Neural progenitor cell (in vitro differentiated cells): ENCODE measurements around the gene MATR3. TPM values are rescaled to one million over a fixed set of nuclear protein-coding genes. Genes with fewer than 3 reads are reported as not detected.

Experiments used
- DNase-seq: peaks from one replicate; pipeline ENCODE4 v3.0.0-alpha.2; 2016; ENCODE audit warnings: low spot score
- H2AFZ ChIP-seq: fragments of 200-600 bp; sonication (generic); replicated peaks from 2 replicates; pipeline ENCODE4 v1.6.1; 2016; ENCODE audit warnings: antibody characterized with exemption
- H3F3A ChIP-seq: fragments of 200-600 bp; sonication (generic); 2 replicates; pipeline ENCODE4 v1.6.1; 2016; ENCODE audit warnings: antibody characterized with exemption, low read depth
- H3K27ac ChIP-seq: fragments of 200-600 bp; sonication (generic); 2 replicates; pipeline ENCODE4 v1.5.1; 2016; ENCODE audit warnings: mild to moderate bottlenecking
- H3K27me3 ChIP-seq: fragments of 200-600 bp; sonication (generic); 2 replicates; pipeline ENCODE4 v1.6.1; 2016; ENCODE audit warnings: mild to moderate bottlenecking, moderate library complexity
- H3K36me3 ChIP-seq: fragments of 200-600 bp; sonication (generic); 2 replicates; pipeline ENCODE4 v1.5.1; 2016
- H3K4me1 ChIP-seq: fragments of 200-600 bp; sonication (generic); 2 replicates; pipeline ENCODE4 v1.6.1; 2016; ENCODE audit warnings: mixed run types
- H3K4me2 ChIP-seq: fragments of 200-600 bp; sonication (generic); 2 replicates; pipeline ENCODE4 v1.6.1; 2016
- H3K4me3 ChIP-seq: fragments of 200-600 bp; sonication (generic); 2 replicates; pipeline ENCODE4 v1.5.1; 2016
- H3K79me2 ChIP-seq: fragments of 200-600 bp; sonication (generic); 2 replicates; pipeline ENCODE4 v1.6.1; 2016; ENCODE audit warnings: low read depth
- H3K9ac ChIP-seq: fragments of 200-600 bp; sonication (generic); 2 replicates; pipeline ENCODE4 v1.6.1; 2016
- H3K9me3 ChIP-seq: fragments of 200-600 bp; sonication (generic); 2 replicates; pipeline ENCODE4 v1.5.1; 2016; ENCODE audit warnings: low read depth
- H4K20me1 ChIP-seq: fragments of 200-600 bp; sonication (generic); 2 replicates; pipeline ENCODE4 v1.6.1; 2016; ENCODE audit warnings: low read depth
- H3K27ac Mint-ChIP-seq: 3 replicates; pipeline ENCODE4 v1.8.0; 2021; ENCODE audit warnings: mixed read lengths
- H3K27me3 Mint-ChIP-seq: 2 replicates; pipeline ENCODE4 v1.8.0; 2022; ENCODE audit warnings: low read depth, mild to moderate bottlenecking, inconsistent platforms, moderate library complexity, mixed read lengths; ENCODE audit not compliant: insufficient read depth
- H3K36me3 Mint-ChIP-seq: 3 replicates; pipeline ENCODE4 v1.8.0; 2021; ENCODE audit warnings: mixed read lengths
- H3K4me1 Mint-ChIP-seq: 3 replicates; pipeline ENCODE4 v1.8.0; 2021; ENCODE audit warnings: mixed read lengths
- H3K4me3 Mint-ChIP-seq: 3 replicates; pipeline ENCODE4 v1.8.0; 2021; ENCODE audit warnings: mild to moderate bottlenecking, moderate library complexity, mixed read lengths
- H3K9me3 Mint-ChIP-seq: 3 replicates; pipeline ENCODE4 v1.8.0; 2020; ENCODE audit warnings: mixed read lengths
- EZH2 ChIP-seq: fragments of 200-600 bp; sonication (generic); IDR thresholded peaks from 2 replicates; pipeline ENCODE4 v1.6.1; 2017; ENCODE audit warnings: antibody characterized with exemption, mild to moderate bottlenecking, moderate library complexity
- EZH2phosphoT487 ChIP-seq: fragments of 200-600 bp; sonication (generic); IDR thresholded peaks from 2 replicates; pipeline ENCODE4 v1.6.1; 2017; ENCODE audit warnings: antibody characterized with exemption
- total RNA-seq: library from RNA; depleted of rRNA; stranded (reverse); fragments of >200 nt; gene quantifications from 2 replicates; pipeline ENCODE4 v1.2.3, GENCODE V29; 2015; ENCODE audit warnings: low replicate concordance
- TF ChIP-seq, protein P1 (sequence below): fragments of 200-600 bp; sonication (generic); IDR thresholded peaks from 2 replicates; pipeline ENCODE4 v1.5.1; 2017; ENCODE audit warnings: antibody characterized with exemption, mild to moderate bottlenecking

The MATR3 gene
- total RNA-seq, 1 donor from 2014 or later, result 1,185 TPM

DNA sequence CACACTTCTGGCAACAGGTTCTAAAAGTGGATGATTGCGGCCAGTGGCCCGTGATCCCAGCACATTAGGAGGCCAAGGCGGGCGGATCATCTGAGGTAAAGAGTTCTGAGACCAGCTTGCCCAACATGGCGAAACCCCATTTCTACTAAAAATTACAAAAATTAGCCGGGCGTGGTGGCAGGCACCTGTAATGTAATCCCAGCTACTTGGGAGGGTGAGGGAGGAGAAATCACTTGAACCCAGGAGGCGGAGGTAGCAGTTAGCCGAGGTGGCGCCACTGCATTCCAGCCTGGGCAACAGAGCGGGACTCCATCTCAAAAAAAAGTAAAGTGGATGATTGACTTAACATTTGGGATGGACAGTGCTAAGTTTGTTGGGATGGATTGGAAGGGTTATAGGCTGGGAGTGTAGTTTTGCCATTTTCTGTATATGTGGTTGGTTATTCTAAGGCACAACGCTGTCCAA, 3.4 kb downstream of the MATR3 start:
- Histone ChIP-seq H3K9ac (no peak overlapping the region), H3K4me1 (peaks cover 34% of the 10 kb centered on the region), H3K27ac (no peak overlapping the region), H2AFZ (no peak overlapping the region), H3K79me2 (peaks cover 92% of the 10 kb centered on the region), H3K36me3 (no peaks in the 10 kb centered on the region), H3K4me3 (peak overlapping the region; percentile 79), H3F3A (peaks cover 40% of the 10 kb centered on the region), H3K9me3 (no peaks in the 10 kb centered on the region), H3K4me2 (peak overlapping the region; percentile 95), H4K20me1 (peaks cover 74% of the 10 kb centered on the region), H3K27me3 (no peaks in the 10 kb centered on the region)
- Mint-ChIP-seq H3K4me1 (peaks cover 31% of the 10 kb centered on the region), H3K27ac (no peak overlapping the region), H3K4me3 (peak overlapping the region; percentile 55), H3K9me3 (no peaks in the 10 kb centered on the region), H3K27me3 (peaks cover 8% of the 10 kb centered on the region), H3K36me3 (peaks cover 22% of the 10 kb centered on the region)
- no peak for TF ChIP-seq EZH2
- TF ChIP-seq, protein P1, sequence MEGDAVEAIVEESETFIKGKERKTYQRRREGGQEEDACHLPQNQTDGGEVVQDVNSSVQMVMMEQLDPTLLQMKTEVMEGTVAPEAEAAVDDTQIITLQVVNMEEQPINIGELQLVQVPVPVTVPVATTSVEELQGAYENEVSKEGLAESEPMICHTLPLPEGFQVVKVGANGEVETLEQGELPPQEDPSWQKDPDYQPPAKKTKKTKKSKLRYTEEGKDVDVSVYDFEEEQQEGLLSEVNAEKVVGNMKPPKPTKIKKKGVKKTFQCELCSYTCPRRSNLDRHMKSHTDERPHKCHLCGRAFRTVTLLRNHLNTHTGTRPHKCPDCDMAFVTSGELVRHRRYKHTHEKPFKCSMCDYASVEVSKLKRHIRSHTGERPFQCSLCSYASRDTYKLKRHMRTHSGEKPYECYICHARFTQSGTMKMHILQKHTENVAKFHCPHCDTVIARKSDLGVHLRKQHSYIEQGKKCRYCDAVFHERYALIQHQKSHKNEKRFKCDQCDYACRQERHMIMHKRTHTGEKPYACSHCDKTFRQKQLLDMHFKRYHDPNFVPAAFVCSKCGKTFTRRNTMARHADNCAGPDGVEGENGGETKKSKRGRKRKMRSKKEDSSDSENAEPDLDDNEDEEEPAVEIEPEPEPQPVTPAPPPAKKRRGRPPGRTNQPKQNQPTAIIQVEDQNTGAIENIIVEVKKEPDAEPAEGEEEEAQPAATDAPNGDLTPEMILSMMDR, result no peak
- no peak for TF ChIP-seq EZH2phosphoT487
- peak; percentile 28 for DNase-seq

DNA sequence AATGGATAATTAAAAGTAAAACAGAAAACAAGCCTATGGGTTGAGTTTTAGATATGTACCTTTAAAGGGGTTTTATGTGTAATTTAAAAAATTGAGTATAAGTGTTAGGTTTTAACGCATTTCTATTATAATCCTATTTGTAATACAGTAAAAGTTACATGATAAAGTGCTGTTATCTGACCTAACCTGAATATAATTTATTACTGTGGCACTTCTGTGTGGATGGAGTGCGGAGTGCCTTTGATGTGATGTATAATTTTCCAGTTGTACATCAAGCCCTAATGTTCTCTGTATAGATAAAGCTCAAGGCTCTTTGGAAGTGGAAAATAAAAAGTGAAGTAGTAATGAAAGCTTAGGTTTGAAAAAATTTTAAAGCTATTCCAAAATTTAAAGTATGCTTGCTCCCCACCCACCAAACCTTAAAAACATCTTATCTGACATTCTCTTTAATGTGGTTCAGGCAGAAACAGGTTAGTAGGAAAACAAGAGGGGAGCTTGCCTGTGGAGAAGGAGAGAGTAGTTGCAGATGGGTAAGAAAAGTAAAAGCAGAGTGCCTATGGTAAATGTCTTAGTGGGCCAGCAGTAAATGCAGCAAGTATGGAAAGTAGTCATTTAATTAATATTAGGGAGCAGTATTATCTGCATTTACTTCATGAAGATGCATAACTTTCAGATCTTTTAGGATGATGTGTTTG, 4.0 kb downstream of the MATR3 start:
- Histone ChIP-seq H3K4me3 (peak overlapping the region; percentile 79), H3K27me3 (no peaks in the 10 kb centered on the region), H4K20me1 (peaks cover 81% of the 10 kb centered on the region), H2AFZ (no peak overlapping the region), H3K79me2 (peaks cover 98% of the 10 kb centered on the region), H3K4me1 (peaks cover 34% of the 10 kb centered on the region), H3K27ac (peak overlapping the region; percentile 47), H3F3A (peaks cover 37% of the 10 kb centered on the region), H3K36me3 (no peaks in the 10 kb centered on the region), H3K9me3 (no peaks in the 10 kb centered on the region), H3K9ac (no peak overlapping the region), H3K4me2 (peak overlapping the region; percentile 95)
- DNase-seq, result no peak
- TF ChIP-seq, protein P1, result no peak
- TF ChIP-seq EZH2phosphoT487 (no peak), EZH2 (no peak)
- Mint-ChIP-seq H3K4me1 (peaks cover 31% of the 10 kb centered on the region), H3K9me3 (no peaks in the 10 kb centered on the region), H3K27ac (no peak overlapping the region), H3K4me3 (no peak overlapping the region), H3K27me3 (peaks cover 8% of the 10 kb centered on the region), H3K36me3 (peaks cover 24% of the 10 kb centered on the region)

DNA sequence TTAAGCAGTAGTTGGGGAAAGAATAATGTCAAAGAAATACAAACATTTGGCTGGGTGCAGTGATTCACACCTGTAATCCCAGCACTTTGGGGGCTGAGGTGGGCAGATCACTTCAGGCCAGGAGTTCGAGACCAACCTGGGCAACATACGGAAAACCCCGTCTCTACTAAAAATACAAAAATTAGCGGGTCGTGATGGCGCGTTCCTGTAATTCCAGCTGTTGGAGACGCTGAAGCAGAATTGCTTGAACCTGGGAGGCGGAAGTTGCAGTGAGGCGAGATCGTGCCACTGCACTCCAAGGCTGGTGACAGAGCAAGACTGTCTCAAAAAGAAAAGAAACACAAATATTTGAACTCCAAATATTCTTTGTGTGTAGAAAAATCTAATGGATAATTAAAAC, 4.7 kb downstream of the MATR3 start:
- no peak overlapping the region for H2AFZ ChIP-seq
- Mint-ChIP-seq H3K9me3 (peaks cover 2% of the 10 kb centered on the region), H3K27ac (no peak overlapping the region), H3K27me3 (peaks cover 8% of the 10 kb centered on the region), H3K4me3 (no peak overlapping the region), H3K36me3 (peaks cover 26% of the 10 kb centered on the region), H3K4me1 (peaks cover 30% of the 10 kb centered on the region)
- peak overlapping the region; percentile 79 for H3K4me3 ChIP-seq
- H3K9ac ChIP-seq, result peak overlapping the region; percentile 24
- peaks cover 33% of the 10 kb centered on the region for H3F3A ChIP-seq
- TF ChIP-seq, protein P1, result no peak
- no peak for TF ChIP-seq EZH2phosphoT487
- no peak for TF ChIP-seq EZH2
- no peaks in the 10 kb centered on the region for H3K27me3 ChIP-seq
- peaks cover 39% of the 10 kb centered on the region for H3K4me1 ChIP-seq
- peaks cover 100% of the 10 kb centered on the region for H3K79me2 ChIP-seq
- H3K4me2 ChIP-seq, result peak overlapping the region; percentile 95
- no peak for DNase-seq
- H4K20me1 ChIP-seq, result peaks cover 88% of the 10 kb centered on the region
- H3K9me3 ChIP-seq, result no peaks in the 10 kb centered on the region
- no peaks in the 10 kb centered on the region for H3K36me3 ChIP-seq
- peak overlapping the region; percentile 12 for H3K27ac ChIP-seq
